Brain microvascular endothelial cell (primary cell): ENCODE data around the gene AHI1.

Experiments
- DNase-seq: peaks from one replicate; pipeline ENCODE4 v3.0.0-alpha.2; 2020
- H3K27ac ChIP-seq: fragments of 250-450 bp; sonication (Bioruptor Pico); 2 replicates; pipeline ENCODE4 v1.5.1; 2020; ENCODE audit warnings: mild to moderate bottlenecking, moderate library complexity
- H3K27me3 ChIP-seq: fragments of 250-450 bp; sonication (Bioruptor Pico); replicated peaks from 2 replicates; pipeline ENCODE4 v1.5.1; 2020; ENCODE audit warnings: mild to moderate bottlenecking
- H3K36me3 ChIP-seq: fragments of 250-450 bp; sonication (Bioruptor Pico); replicated peaks from 2 replicates; pipeline ENCODE4 v1.5.1; 2020; ENCODE audit warnings: mild to moderate bottlenecking
- H3K4me3 ChIP-seq: 2 replicates; pipeline ENCODE4 v1.5.1; 2011; ENCODE audit warnings: low read depth, mild to moderate bottlenecking, control low read depth, low read length, moderate library complexity
- CTCF ChIP-seq: IDR thresholded peaks from 2 replicates; pipeline ENCODE4 v1.5.1; 2011; ENCODE audit warnings: low read depth, mild to moderate bottlenecking, moderate library complexity, low read length, control low read depth, inconsistent platforms; ENCODE audit errors: missing control alignments
- in situ Hi-C: cut with HindIII; loops from 2 replicates; pipeline ENCODE4 v1.10.0; 2017; ENCODE audit warnings: low sequenced_read_pairs, low pct_ligation_motif_present

AHI1 gene

GRCh38 chr6:135461208-135461607 lies 36.3 kb downstream of the AHI1 start:
- Histone ChIP-seq H3K27ac (no peak overlapping the region), H3K27me3 (no peaks in the 10 kb centered on the region), H3K4me3 (no peak overlapping the region), H3K36me3 (peaks cover 26% of the 10 kb centered on the region)
- in situ Hi-C loops: no loop called here
- no peak for DNase-seq
- no peak for TF ChIP-seq CTCF

- no peak overlapping the region for H3K27ac ChIP-seq
- H3K4me3 ChIP-seq: no peak overlapping the region
- H3K27me3 ChIP-seq: no peaks in the 10 kb centered on the region
- no peak for TF ChIP-seq CTCF
- peaks cover 9% of the 10 kb centered on the region for H3K36me3 ChIP-seq
- peak; percentile 20 for DNase-seq
- in situ Hi-C loops: no loop called here
Observed at GRCh38 chr6:135458051-135458450, 39.5 kb downstream of the AHI1 start.

- in situ Hi-C loops: no loop called here
- Histone ChIP-seq H3K27me3 (no peaks in the 10 kb centered on the region), H3K27ac (no peak overlapping the region), H3K36me3 (peaks cover 7% of the 10 kb centered on the region), H3K4me3 (no peak overlapping the region)
- peak; percentile 49 for TF ChIP-seq CTCF
- no peak for DNase-seq
Observed at GRCh38 chr6:135451617-135452190, 45.8 kb downstream of the AHI1 start.

- H3K4me3 ChIP-seq: no peak overlapping the region
- no peak for TF ChIP-seq CTCF
- in situ Hi-C loops: no loop called here
- no peaks in the 10 kb centered on the region for H3K27me3 ChIP-seq
- H3K36me3 ChIP-seq: peaks cover 9% of the 10 kb centered on the region
- no peak for DNase-seq
- H3K27ac ChIP-seq: no peak overlapping the region
Observed at GRCh38 chr6:135449246-135449645, 48.3 kb downstream of the AHI1 start.

- DNase-seq: no peak
- in situ Hi-C loops: no loop called here
- TF ChIP-seq CTCF: no peak
- H3K27ac ChIP-seq: no peak overlapping the region
- H3K36me3 ChIP-seq: peaks cover 14% of the 10 kb centered on the region
- no peaks in the 10 kb centered on the region for H3K27me3 ChIP-seq
- H3K4me3 ChIP-seq: no peak overlapping the region
Observed at GRCh38 chr6:135440087-135440792, 57.3 kb downstream of the AHI1 start.
